Natural killer cell (primary cell): ENCODE results near the gene IRF1. TPM values are rescaled to one million over a fixed set of nuclear protein-coding genes. Genes with fewer than 3 reads are reported as not detected.

Experiments
- ATAC-seq, 3 donors: fragments of 150-1000 bp in 2 of 3; fragments of 200-7000 bp in 1 of 3; cut with Tn5 transposase; 1 replicate in 1 of 3; 2 replicates in 2 of 3; pipeline ENCODE4 v1.10.0; 2021; ENCODE audit warnings: mild to moderate bottlenecking in 2 of 3, moderate library complexity in 2 of 3
- DNase-seq, 2 donors: peaks; one replicate each; pipeline versions ENCODE4 v3.0.0 to v3.0.0-alpha.2; 2013 to 2021; ENCODE audit warnings: mixed read lengths in 1 of 2
- H3K27ac ChIP-seq: one replicate; pipeline ENCODE4 v1.5.1; 2013; ENCODE audit warnings: mild to moderate bottlenecking, low read length
- H3K27me3 ChIP-seq: one replicate; pipeline ENCODE4 v1.6.1; 2013; ENCODE audit warnings: low read length; ENCODE audit not compliant: control insufficient read depth, insufficient read depth
- H3K36me3 ChIP-seq: one replicate; pipeline ENCODE4 v1.6.1; 2013; ENCODE audit warnings: low read length; ENCODE audit not compliant: control insufficient read depth, insufficient read depth
- H3K4me1 ChIP-seq: one replicate; pipeline ENCODE4 v1.6.1; 2013; ENCODE audit warnings: low read length; ENCODE audit not compliant: control insufficient read depth, insufficient read depth
- H3K4me3 ChIP-seq: one replicate; pipeline ENCODE4 v1.5.1; 2013; ENCODE audit warnings: low read length
- H3K9me3 ChIP-seq: one replicate; pipeline ENCODE4 v1.6.1; 2013; ENCODE audit warnings: low read length; ENCODE audit not compliant: control insufficient read depth, insufficient read depth
- H3K27ac Mint-ChIP-seq, 2 donors: one replicate each; pipeline ENCODE4 v1.8.0; 2022; ENCODE audit warnings: mild to moderate bottlenecking in 2 of 2, mixed read lengths in 2 of 2, moderate library complexity in 1 of 2
- H3K27me3 Mint-ChIP-seq, 2 donors: one replicate each; pipeline ENCODE4 v1.8.0; 2022; ENCODE audit warnings: low read depth in 2 of 2, mixed read lengths in 2 of 2
- H3K36me3 Mint-ChIP-seq: one replicate; pipeline ENCODE4 v1.8.0; 2022; ENCODE audit warnings: mixed read lengths
- H3K4me1 Mint-ChIP-seq, 2 donors: one replicate each; pipeline ENCODE4 v1.8.0; 2022; ENCODE audit warnings: mixed read lengths in 2 of 2
- H3K4me3 Mint-ChIP-seq: one replicate; pipeline ENCODE4 v1.8.0; 2022; ENCODE audit warnings: mild to moderate bottlenecking, moderate library complexity, mixed read lengths
- H3K9me3 Mint-ChIP-seq, 2 donors: one replicate each; pipeline ENCODE4 v1.8.0; 2022; ENCODE audit warnings: mixed read lengths in 2 of 2
- WGBS: methylation state at CpG from one replicate; pipeline ENCODE4 v1.1.7; 2013; ENCODE audit warnings: missing lambda C conversion rate; ENCODE audit not compliant: insufficient coverage; 5-methylcytosine and 5-hydroxymethylcytosine counted together
- intact Hi-C: fragments of 100-400 bp; cut with micrococcal nuclease; formaldehyde crosslinking; loops from one replicate; pipeline ENCODE4 v1.14.2; 2022
- total RNA-seq, 4 donors: library from RNA; stranded (reverse); fragments of 120-200 nt in 1 of 4; gene quantifications; one replicate each; pipeline versions ENCODE4 v1.2.3 to v1.2.4, GENCODE V29; 2013 to 2022
- TF ChIP-seq, protein P1 (sequence below): fragments of 200-600 bp; IDR thresholded peaks from one replicate; pipeline ENCODE4 v1.8.0; 2022; ENCODE audit warnings: antibody characterized with exemption

IRF1 gene
- total RNA-seq, 3 donors from 2014 or later (not counting 1 experiment from before 2014, with no cell fraction given): 1,190 to 1,513 (median 1,282) TPM

DNA sequence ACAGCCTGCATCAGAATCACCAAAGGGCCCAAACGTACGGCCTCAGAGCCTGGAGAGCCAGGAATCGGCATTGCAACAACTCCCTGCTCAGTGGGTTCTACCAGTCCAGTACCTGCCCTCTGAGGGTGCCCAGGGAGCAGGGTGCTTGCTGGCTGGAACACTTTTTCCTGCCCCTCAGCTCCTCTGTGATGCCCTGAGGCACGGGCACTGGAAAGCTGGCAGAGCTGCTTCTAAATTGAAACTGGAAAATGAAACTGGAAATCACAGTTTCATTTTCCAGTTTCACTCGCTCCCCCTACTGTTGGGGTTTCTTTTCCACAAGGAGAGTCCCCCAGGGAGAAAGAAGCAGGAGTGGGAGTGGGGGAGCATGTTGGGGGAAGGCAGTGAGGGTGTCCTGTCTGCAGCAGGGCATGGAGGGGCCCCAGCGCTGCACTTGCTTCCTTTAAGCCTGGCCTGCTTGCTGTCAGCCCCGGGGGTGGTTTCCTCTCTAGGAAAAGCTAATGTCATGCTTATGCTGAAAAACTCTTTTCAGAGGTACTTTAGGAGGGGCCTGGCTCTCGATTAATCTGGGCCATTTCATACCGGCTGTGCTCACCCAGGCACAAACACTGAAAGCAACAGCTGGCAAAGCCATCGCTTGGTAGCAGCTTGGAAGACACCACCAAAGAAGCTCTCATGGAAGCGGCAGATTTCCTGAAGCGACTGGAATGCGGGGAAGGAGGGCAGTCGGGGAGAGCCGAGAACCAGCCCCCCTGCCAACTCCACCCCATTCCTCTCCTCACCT lies 26.2 kb downstream of the IRF1 start:
- WGBS: 26% methylated on average over 14 of the region's 15 CpGs
- peak; percentile 29 to 64 for DNase-seq
- peak overlapping the region; percentile 97 to 100 for H3K27ac Mint-ChIP-seq
- Histone ChIP-seq H3K9me3 (no peaks in the 10 kb centered on the region), H3K4me1 (peaks cover 88% of the 10 kb centered on the region), H3K27ac (peak overlapping the region; percentile 85), H3K27me3 (no peaks in the 10 kb centered on the region), H3K4me3 (no peak overlapping the region), H3K36me3 (peaks cover 19% of the 10 kb centered on the region)
- H3K9me3 Mint-ChIP-seq: peaks cover 0 to 3% of the 10 kb centered on the region in 2 donors
- TF ChIP-seq, protein P1, sequence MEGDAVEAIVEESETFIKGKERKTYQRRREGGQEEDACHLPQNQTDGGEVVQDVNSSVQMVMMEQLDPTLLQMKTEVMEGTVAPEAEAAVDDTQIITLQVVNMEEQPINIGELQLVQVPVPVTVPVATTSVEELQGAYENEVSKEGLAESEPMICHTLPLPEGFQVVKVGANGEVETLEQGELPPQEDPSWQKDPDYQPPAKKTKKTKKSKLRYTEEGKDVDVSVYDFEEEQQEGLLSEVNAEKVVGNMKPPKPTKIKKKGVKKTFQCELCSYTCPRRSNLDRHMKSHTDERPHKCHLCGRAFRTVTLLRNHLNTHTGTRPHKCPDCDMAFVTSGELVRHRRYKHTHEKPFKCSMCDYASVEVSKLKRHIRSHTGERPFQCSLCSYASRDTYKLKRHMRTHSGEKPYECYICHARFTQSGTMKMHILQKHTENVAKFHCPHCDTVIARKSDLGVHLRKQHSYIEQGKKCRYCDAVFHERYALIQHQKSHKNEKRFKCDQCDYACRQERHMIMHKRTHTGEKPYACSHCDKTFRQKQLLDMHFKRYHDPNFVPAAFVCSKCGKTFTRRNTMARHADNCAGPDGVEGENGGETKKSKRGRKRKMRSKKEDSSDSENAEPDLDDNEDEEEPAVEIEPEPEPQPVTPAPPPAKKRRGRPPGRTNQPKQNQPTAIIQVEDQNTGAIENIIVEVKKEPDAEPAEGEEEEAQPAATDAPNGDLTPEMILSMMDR: peak; percentile 25
- ATAC-seq: no peak
- intact Hi-C loops: no loop called here
- peak overlapping the region; percentile 80 for H3K4me3 Mint-ChIP-seq
- H3K27me3 Mint-ChIP-seq: no peaks in the 10 kb centered on the region
- peaks cover 97 to 99% of the 10 kb centered on the region in 2 donors for H3K4me1 Mint-ChIP-seq
- H3K36me3 Mint-ChIP-seq: no peaks in the 10 kb centered on the region

DNA sequence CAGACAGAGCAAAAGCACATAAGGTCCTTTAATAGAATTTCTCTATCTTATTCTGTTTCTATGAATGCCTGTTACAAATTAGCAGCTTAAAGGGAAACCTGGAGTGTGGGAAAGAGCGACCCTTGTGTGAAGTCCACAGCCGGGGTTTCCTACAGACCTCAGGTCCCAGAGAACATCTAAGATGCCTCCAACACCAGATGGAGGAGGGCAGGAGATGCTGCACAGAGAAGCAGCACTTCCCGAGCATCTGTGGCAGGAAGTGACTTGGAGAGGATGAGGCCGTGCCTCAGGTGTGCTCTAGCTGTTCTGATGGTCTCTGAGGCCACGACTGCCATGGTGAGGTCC lies 26.8 kb downstream of the IRF1 start:
- peaks cover 19% of the 10 kb centered on the region for H3K36me3 ChIP-seq
- TF ChIP-seq, protein P1: no peak
- DNase-seq (peak in 1 of 2 donors; percentile 48), ATAC-seq (no peak)
- H3K4me3 ChIP-seq: no peak overlapping the region
- WGBS: 17% methylated on average over 5 of the region's 5 CpGs
- Mint-ChIP-seq H3K9me3 (peaks cover 0 to 3% of the 10 kb centered on the region in 2 donors), H3K36me3 (no peaks in the 10 kb centered on the region), H3K4me1 (peaks cover 97 to 99% of the 10 kb centered on the region in 2 donors), H3K27ac (peak overlapping the region; percentile 97 to 100), H3K27me3 (no peaks in the 10 kb centered on the region), H3K4me3 (peak overlapping the region; percentile 80)
- H3K27ac ChIP-seq: peak overlapping the region; percentile 85
- peaks cover 88% of the 10 kb centered on the region for H3K4me1 ChIP-seq
- no peaks in the 10 kb centered on the region for H3K9me3 ChIP-seq
- intact Hi-C loops: no loop called here
- H3K27me3 ChIP-seq: no peaks in the 10 kb centered on the region

DNA sequence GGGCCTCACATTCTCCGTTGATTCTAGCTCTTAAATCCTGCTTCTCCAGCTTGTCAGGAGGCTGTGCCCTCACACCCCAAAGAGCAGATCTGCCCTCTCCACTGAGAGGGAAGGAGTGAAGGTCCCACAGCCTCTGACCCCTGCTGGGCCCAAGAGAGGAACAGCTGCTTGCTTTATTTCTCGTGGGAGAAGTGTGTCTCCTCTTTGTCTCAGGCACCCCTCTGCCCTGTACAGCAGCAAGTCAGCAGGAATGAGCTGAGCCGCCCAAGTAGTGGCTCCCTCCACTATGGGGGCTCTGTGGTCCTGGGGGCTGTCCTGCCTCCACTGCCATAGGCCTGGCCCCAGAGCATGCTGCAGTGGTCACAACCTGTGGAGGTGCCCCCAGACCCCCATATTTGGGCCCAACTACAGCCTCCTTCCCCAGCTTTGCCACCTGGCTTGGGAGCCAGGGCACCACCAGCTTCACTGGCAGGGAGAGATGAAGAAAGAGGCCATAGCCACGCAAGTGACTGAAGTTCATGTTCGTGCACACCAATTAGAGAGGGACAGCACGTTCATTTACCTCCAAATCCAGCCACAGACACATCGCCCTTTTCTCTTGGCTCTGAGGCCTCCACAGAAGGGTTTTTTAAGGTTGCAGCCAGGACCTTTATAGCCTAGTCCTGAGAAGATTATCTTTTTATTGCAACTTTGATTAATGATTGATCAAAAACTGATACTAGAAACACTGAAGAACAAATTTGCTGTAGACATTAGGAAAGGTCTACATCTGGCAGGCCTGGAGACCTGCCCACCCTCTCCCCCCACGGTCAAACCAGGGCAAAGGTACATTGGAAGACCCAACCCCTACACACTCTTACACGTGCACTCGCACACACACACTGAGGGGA lies 27.5 kb downstream of the IRF1 start:
- WGBS: 88% methylated on average over 7 of the region's 10 CpGs
- H3K27ac Mint-ChIP-seq: peak overlapping the region; percentile 97 to 100
- H3K4me1 ChIP-seq: peaks cover 84% of the 10 kb centered on the region
- H3K27ac ChIP-seq: peak overlapping the region; percentile 85
- no peaks in the 10 kb centered on the region for H3K9me3 ChIP-seq
- peaks cover 0 to 3% of the 10 kb centered on the region in 2 donors for H3K9me3 Mint-ChIP-seq
- TF ChIP-seq, protein P1: no peak
- intact Hi-C loops: no loop called here
- no peaks in the 10 kb centered on the region for H3K36me3 Mint-ChIP-seq
- H3K4me1 Mint-ChIP-seq: peaks cover 97 to 99% of the 10 kb centered on the region in 2 donors
- no peak for ATAC-seq
- DNase-seq: peak in 1 of 2 donors; percentile 15
- H3K27me3 Mint-ChIP-seq: no peaks in the 10 kb centered on the region
- peaks cover 19% of the 10 kb centered on the region for H3K36me3 ChIP-seq
- no peak overlapping the region for H3K4me3 ChIP-seq
- peak overlapping the region; percentile 80 for H3K4me3 Mint-ChIP-seq
- H3K27me3 ChIP-seq: no peaks in the 10 kb centered on the region
